Chondrocyte (in vitro differentiated cells): ENCODE measurements around the gene U2AF1L4. TPM values are rescaled to one million over a fixed set of nuclear protein-coding genes. Genes with fewer than 3 reads are reported as not detected.

Experiments
- DNase-seq: peaks from one replicate; pipeline ENCODE4 v3.0.0; 2021; ENCODE audit warnings: mixed read lengths, low spot score
- H3K27ac Mint-ChIP-seq: one replicate; pipeline ENCODE4 v1.8.0; 2021; ENCODE audit warnings: mild to moderate bottlenecking, moderate library complexity, mixed read lengths; ENCODE audit not compliant: unreplicated experiment
- H3K27me3 Mint-ChIP-seq: 2 replicates; pipeline ENCODE4 v1.8.0; 2021; ENCODE audit warnings: low read depth, mixed read lengths
- H3K36me3 Mint-ChIP-seq: 2 replicates; pipeline ENCODE4 v1.8.0; 2021; ENCODE audit warnings: low read depth, mixed read lengths
- H3K4me1 Mint-ChIP-seq: 2 replicates; pipeline ENCODE4 v1.8.0; 2021; ENCODE audit warnings: low read depth, mild to moderate bottlenecking, mixed read lengths
- H3K4me3 Mint-ChIP-seq: one replicate; pipeline ENCODE4 v1.8.0; 2021; ENCODE audit warnings: mild to moderate bottlenecking, moderate library complexity, mixed read lengths; ENCODE audit not compliant: unreplicated experiment
- H3K9me3 Mint-ChIP-seq: 2 replicates; pipeline ENCODE4 v1.8.0; 2021; ENCODE audit warnings: low read depth, mixed read lengths
- CTCF ChIP-seq: fragments of 200-600 bp; sonication (generic); IDR thresholded peaks from 2 replicates; pipeline ENCODE4 v1.5.0; 2021; ENCODE audit warnings: antibody characterized with exemption, mild to moderate bottlenecking, moderate library complexity
- total RNA-seq: library from RNA; stranded (reverse); gene quantifications from 3 replicates; pipeline ENCODE4 v1.2.1, GENCODE V29; 2021

U2AF1L4 gene
- total RNA-seq, 1 donor from 2014 or later = 24.7 TPM

DNA sequence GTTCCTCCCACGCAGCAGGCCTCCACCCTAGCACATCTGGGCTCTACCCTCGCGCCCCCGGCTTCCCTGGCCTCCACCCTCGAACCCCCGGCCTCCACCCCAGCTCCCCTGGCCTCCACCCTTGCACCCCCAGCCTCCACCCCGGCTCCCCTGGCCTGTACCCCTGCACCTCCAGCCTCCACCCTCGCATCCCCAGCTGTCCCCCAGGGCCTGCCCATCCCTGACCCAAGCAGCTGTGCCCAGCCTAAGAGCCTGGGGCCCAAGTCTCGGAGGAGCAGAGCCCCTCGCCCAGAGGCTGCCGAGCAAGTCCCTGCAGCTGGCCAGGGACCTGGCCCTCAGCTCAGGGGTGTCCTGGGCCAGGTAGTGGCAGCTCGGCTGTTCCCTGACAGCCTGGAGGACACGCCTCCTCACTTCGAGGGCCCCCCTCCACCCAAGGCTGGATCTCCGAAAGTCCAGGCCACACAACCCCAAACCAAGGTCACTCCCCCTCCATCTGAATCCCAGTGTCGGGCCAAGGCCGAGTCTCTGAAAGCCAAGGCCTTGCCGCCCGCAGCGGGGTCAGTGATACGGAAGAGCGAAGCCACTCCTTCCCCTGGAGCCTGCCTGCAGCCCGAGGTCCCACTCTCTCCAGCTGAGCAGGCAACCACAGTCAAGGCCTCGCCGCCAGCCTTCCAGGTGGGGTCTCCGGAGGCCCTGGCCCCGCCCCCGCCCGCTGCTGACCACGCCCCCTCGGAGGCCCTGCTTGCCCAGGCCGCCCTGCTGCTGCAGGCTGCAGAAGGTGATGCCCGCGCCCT lies 22.3 kb upstream of the U2AF1L4 start:
- H3K27ac Mint-ChIP-seq = no peak overlapping the region
- no peaks in the 10 kb centered on the region for H3K9me3 Mint-ChIP-seq
- H3K36me3 Mint-ChIP-seq = peaks cover 7% of the 10 kb centered on the region
- no peak for TF ChIP-seq CTCF
- no peak overlapping the region for H3K4me3 Mint-ChIP-seq
- peak; percentile 77 for DNase-seq
- no peaks in the 10 kb centered on the region for H3K27me3 Mint-ChIP-seq
- no peaks in the 10 kb centered on the region for H3K4me1 Mint-ChIP-seq

- no peak overlapping the region for H3K4me3 Mint-ChIP-seq
- H3K27me3 Mint-ChIP-seq = no peaks in the 10 kb centered on the region
- no peak overlapping the region for H3K27ac Mint-ChIP-seq
Measured at GRCh38 chr19:35766571-35767104, 21.4 kb upstream of the U2AF1L4 start.

DNA sequence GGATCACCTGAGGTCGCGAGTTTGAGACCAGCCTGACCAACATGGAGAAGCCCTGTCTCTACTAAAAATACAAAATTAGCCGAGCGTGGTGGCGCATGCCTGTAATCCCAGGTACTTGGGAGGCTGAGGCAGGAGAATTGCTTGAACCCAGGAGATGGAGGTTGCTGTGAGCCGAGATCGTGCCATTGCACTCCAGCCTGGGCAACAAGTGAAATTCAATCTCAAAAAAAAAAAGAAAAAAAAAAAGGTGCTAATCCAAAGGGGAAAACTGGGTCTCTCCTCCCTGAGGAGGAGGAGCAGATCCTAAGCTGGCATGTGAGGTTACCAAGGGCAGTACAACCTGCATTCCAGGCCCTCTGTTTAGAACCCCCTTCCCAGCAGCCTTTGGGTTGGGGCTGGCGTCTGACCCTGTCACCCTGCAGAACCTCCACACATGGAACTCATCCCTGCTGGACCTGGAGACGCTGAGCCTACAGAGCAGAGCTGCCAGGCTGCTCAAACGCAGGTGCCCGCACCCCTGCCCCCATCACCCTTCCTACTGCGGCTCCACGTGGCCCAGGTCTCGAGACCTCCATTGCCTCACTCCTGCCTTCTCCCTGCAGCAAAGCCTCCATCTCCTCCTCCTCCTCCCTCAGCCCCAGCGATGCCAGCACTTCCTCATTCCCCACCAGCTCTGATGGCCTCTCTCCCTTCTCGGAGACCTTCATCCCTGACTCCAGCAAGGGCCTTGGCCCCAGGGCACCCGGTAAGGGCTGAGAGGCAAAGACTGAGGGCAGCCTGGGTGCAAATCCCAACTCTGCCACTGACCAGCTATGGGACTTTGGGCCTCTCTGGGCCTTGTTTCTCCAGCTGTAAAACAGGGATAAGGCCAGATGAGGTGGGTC lies 19.5 kb upstream of the U2AF1L4 start:
- Mint-ChIP-seq H3K27me3 (no peaks in the 10 kb centered on the region), H3K4me3 (no peak overlapping the region), H3K27ac (no peak overlapping the region), H3K36me3 (peaks cover 11% of the 10 kb centered on the region), H3K4me1 (peaks cover 8% of the 10 kb centered on the region), H3K9me3 (no peaks in the 10 kb centered on the region)
- no peak for TF ChIP-seq CTCF
- peak; percentile 63 for DNase-seq

More at GRCh38 chr19:35766571-35767104, 21.4 kb upstream of the U2AF1L4 start:
- Mint-ChIP-seq H3K4me1 (no peaks in the 10 kb centered on the region), H3K36me3 (peaks cover 11% of the 10 kb centered on the region), H3K9me3 (no peaks in the 10 kb centered on the region)
- peak; percentile 75 for DNase-seq
- no peak for TF ChIP-seq CTCF

DNA sequence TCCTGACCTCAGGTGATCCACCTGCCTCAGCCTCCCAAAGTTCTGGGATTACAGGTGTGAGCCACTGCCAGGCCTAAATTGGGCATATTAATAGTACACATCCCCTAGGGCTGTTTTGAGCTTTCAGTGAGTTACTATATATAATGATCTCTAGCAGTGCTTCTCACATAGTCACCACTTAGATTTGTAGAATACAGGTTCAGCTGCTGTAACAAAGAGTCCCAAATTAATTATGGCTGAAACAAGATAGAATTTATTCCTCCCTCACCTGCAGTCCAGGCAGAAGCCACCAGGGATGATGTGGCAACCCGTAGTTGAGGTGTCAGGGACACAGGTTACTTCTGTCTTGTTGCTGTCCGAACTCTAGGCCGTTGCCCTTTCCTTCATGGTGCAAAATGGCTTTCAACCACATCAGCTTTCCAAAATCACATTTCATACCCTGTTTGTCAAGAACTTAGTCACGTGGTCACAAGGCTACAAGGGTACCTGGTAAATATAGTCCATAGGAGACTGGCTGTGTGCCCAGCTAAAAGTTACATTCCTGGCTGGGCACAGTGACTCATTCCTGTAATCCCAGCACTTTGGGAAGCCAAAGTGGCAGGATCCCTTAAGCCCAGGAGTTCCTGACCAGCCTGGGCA lies 15.6 kb upstream of the U2AF1L4 start:
- peaks cover 36% of the 10 kb centered on the region for H3K4me1 Mint-ChIP-seq
- H3K36me3 Mint-ChIP-seq = peaks cover 10% of the 10 kb centered on the region
- TF ChIP-seq CTCF = no peak
- no peaks in the 10 kb centered on the region for H3K27me3 Mint-ChIP-seq
- H3K27ac Mint-ChIP-seq = no peak overlapping the region
- H3K4me3 Mint-ChIP-seq = no peak overlapping the region
- H3K9me3 Mint-ChIP-seq = no peaks in the 10 kb centered on the region
- DNase-seq = no peak

DNA sequence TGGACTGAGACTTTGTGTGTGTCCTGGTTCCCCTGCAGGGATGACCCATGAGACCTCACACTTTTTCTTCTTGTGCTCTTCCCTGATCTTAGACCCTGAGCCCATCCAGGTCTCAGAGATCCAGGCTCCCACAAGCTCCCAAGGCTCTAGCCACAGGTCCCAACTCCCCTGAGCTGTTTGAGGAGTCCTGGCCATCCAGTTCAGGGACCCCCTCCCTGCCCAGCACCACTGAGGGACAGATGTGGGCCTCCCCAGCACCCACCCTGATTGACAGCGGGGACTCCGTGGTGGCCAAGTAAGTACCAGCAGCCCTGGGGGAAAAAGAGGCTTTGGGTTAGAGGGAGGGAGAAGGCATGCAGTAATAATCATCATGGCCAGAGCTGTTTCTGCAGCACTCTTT lies 14.5 kb upstream of the U2AF1L4 start:
- no peak overlapping the region for H3K27ac Mint-ChIP-seq
- no peaks in the 10 kb centered on the region for H3K27me3 Mint-ChIP-seq
- peaks cover 10% of the 10 kb centered on the region for H3K36me3 Mint-ChIP-seq
- no peaks in the 10 kb centered on the region for H3K9me3 Mint-ChIP-seq
- H3K4me3 Mint-ChIP-seq = peak overlapping the region; percentile 86
- DNase-seq = no peak
- no peak for TF ChIP-seq CTCF
- peaks cover 42% of the 10 kb centered on the region for H3K4me1 Mint-ChIP-seq
